Measurements from ENCODE around the gene CTTNBP2NL. TPM values are rescaled to one million over a fixed set of nuclear protein-coding genes. Genes with fewer than 3 reads are reported as not detected.
A peak's percentile ranks its signal among the peaks of the same experiment; 100 is the strongest.
"Not testable (repeated sequence)": the region's sequence is repeated elsewhere in the genome, so short reads cannot be mapped to it uniquely, and the experiment has no call there.

CTTNBP2NL gene
- total and polyA plus RNA-seq, 2 experiments from 2014 or later, result 10.2 to 16.4 TPM

GRCh38 chr1:112396653-112397471, 848 bp downstream of the CTTNBP2NL start:
- H2AFZ ChIP-seq, result peak overlapping the region; percentile 40
- peaks cover 56% of the 10 kb centered on the region for H3K79me2 ChIP-seq
- no peaks in the 10 kb centered on the region for H3K36me3 ChIP-seq (replicated peaks; ENCODE audit: insufficient read depth, low read depth)
- peak overlapping the region; percentile 89 for H3K4me3 ChIP-seq
- peak overlapping the region; percentile 88 for H3K4me2 ChIP-seq
- H3K9me3 ChIP-seq (ENCODE audit: low read depth), result no peaks in the 10 kb centered on the region
- H3K9me2 ChIP-seq (replicated peaks; ENCODE audit: insufficient read depth), result no peaks in the 10 kb centered on the region
- 5% methylated on average over 11 of the region's 11 CpGs for WGBS (ENCODE audit: low lambda C conversion rate, missing lambda C conversion rate)
- peak overlapping the region; percentile 97 for H3K27ac ChIP-seq
- peaks cover 19% of the 10 kb centered on the region for H3K4me1 ChIP-seq (ENCODE audit: insufficient read depth)
- TF ChIP-seq CTCF (IDR thresholded peaks at IDR 0.05; ENCODE audit: poor library complexity) (no peak), EZH2phosphoT487 (IDR thresholded peaks at IDR 0.05; ENCODE audit: low read depth, severe bottlenecking, unreplicated experiment) (no peak), EZH2 (IDR thresholded peaks at IDR 0.05; ENCODE audit: borderline replicate concordance) (no peak)
- peak; percentile 62 for DNase-seq (ENCODE audit: low spot score)
- no peaks in the 10 kb centered on the region for H3K27me3 ChIP-seq
- peaks cover 36% of the 10 kb centered on the region for H4K20me1 ChIP-seq (ENCODE audit: insufficient read depth, poor library complexity, severe bottlenecking)

GRCh38 chr1:112397841-112398240, 1.8 kb downstream of the CTTNBP2NL start:
- peaks cover 19% of the 10 kb centered on the region for H3K4me1 ChIP-seq (ENCODE audit: insufficient read depth)
- DNase-seq (ENCODE audit: low spot score), result no peak
- H3K79me2 ChIP-seq, result peaks cover 66% of the 10 kb centered on the region
- no peaks in the 10 kb centered on the region for H3K9me2 ChIP-seq (replicated peaks; ENCODE audit: insufficient read depth)
- H3K4me2 ChIP-seq, result peak overlapping the region; percentile 88
- 62% methylated on average over 4 of the region's 4 CpGs for WGBS (ENCODE audit: low lambda C conversion rate, missing lambda C conversion rate)
- H3K4me3 ChIP-seq, result peak overlapping the region; percentile 89
- H4K20me1 ChIP-seq (ENCODE audit: insufficient read depth, poor library complexity, severe bottlenecking), result peaks cover 36% of the 10 kb centered on the region
- no peak for TF ChIP-seq EZH2phosphoT487 (IDR thresholded peaks at IDR 0.05; ENCODE audit: low read depth, severe bottlenecking, unreplicated experiment)
- TF ChIP-seq CTCF (IDR thresholded peaks at IDR 0.05; ENCODE audit: poor library complexity), result no peak
- no peak for TF ChIP-seq EZH2 (IDR thresholded peaks at IDR 0.05; ENCODE audit: borderline replicate concordance)
- no peak overlapping the region for H2AFZ ChIP-seq
- H3K27me3 ChIP-seq, result no peaks in the 10 kb centered on the region
- no peaks in the 10 kb centered on the region for H3K36me3 ChIP-seq (replicated peaks; ENCODE audit: insufficient read depth, low read depth)
- H3K27ac ChIP-seq, result peak overlapping the region; percentile 28
- H3K9me3 ChIP-seq (ENCODE audit: low read depth), result no peaks in the 10 kb centered on the region

- WGBS (ENCODE audit: low lambda C conversion rate, missing lambda C conversion rate), result 86% methylated on average over 4 of the region's 4 CpGs
- Histone ChIP-seq H4K20me1 (ENCODE audit: insufficient read depth, poor library complexity, severe bottlenecking) (peaks cover 44% of the 10 kb centered on the region), H3K9me2 (replicated peaks; ENCODE audit: insufficient read depth) (no peaks in the 10 kb centered on the region), H3K79me2 (peaks cover 82% of the 10 kb centered on the region), H2AFZ (no peak overlapping the region), H3K27ac (no peak overlapping the region), H3K4me1 (ENCODE audit: insufficient read depth) (peaks cover 27% of the 10 kb centered on the region), H3K9me3 (ENCODE audit: low read depth) (no peaks in the 10 kb centered on the region), H3K36me3 (replicated peaks; ENCODE audit: insufficient read depth, low read depth) (no peaks in the 10 kb centered on the region), H3K27me3 (no peaks in the 10 kb centered on the region), H3K4me2 (no peak overlapping the region), H3K4me3 (no peak overlapping the region)
- no peak for DNase-seq (ENCODE audit: low spot score)
- no peak for TF ChIP-seq EZH2 (IDR thresholded peaks at IDR 0.05; ENCODE audit: borderline replicate concordance)
- TF ChIP-seq EZH2phosphoT487 (IDR thresholded peaks at IDR 0.05; ENCODE audit: low read depth, severe bottlenecking, unreplicated experiment), result no peak
- TF ChIP-seq CTCF (IDR thresholded peaks at IDR 0.05; ENCODE audit: poor library complexity), result no peak
Observed at GRCh38 chr1:112399456-112399855, 3.4 kb downstream of the CTTNBP2NL start.

- not testable (repeated sequence) for H3K9me3 ChIP-seq (ENCODE audit: low read depth); DNase-seq (ENCODE audit: low spot score); H3K9me2 ChIP-seq (replicated peaks; ENCODE audit: insufficient read depth); H3K27ac ChIP-seq; H3K4me3 ChIP-seq; H2AFZ ChIP-seq; H3K27me3 ChIP-seq; H3K4me2 ChIP-seq; H3K36me3 ChIP-seq (replicated peaks; ENCODE audit: insufficient read depth, low read depth)
- Histone ChIP-seq H4K20me1 (ENCODE audit: insufficient read depth, poor library complexity, severe bottlenecking) (peaks cover 50% of the 10 kb centered on the region), H3K4me1 (ENCODE audit: insufficient read depth) (peaks cover 17% of the 10 kb centered on the region), H3K79me2 (peaks cover 95% of the 10 kb centered on the region)
- 94% methylated on average over 6 of the region's 6 CpGs for WGBS (ENCODE audit: low lambda C conversion rate, missing lambda C conversion rate)
Observed at GRCh38 chr1:112400706-112401105, 4.7 kb downstream of the CTTNBP2NL start.
